OCI-LY1 (cell line): ENCODE measurements around the gene SMPD3.
A peak's percentile ranks its signal among the peaks of the same experiment; 100 is the strongest.

Source experiments
- H2AFZ ChIP-seq: fragments of 200-600 bp; sonication (generic), shearing (Covaris generic); 2 replicates; pipeline ENCODE4 v1.6.0; 2014; ENCODE audit warnings: antibody characterized with exemption, mild to moderate bottlenecking, low read length
- H3F3A ChIP-seq: fragments of 200-600 bp; sonication (generic), shearing (Covaris generic); 2 replicates; pipeline ENCODE4 v1.6.0; 2014; ENCODE audit warnings: mild to moderate bottlenecking, antibody characterized with exemption, low read length, moderate library complexity; ENCODE audit not compliant: insufficient read depth
- H3K27ac ChIP-seq: fragments of 200-600 bp; sonication (generic); 2 replicates; pipeline ENCODE4 v1.5.1; 2014; ENCODE audit warnings: low read length, mixed run types, mild to moderate bottlenecking, low read depth; ENCODE audit not compliant: poor library complexity, severe bottlenecking
- H3K27me3 ChIP-seq: fragments of 200-600 bp; sonication (generic); 2 replicates; pipeline ENCODE4 v1.6.0; 2014; ENCODE audit warnings: antibody characterized with exemption, mild to moderate bottlenecking, low read length, moderate library complexity; ENCODE audit not compliant: insufficient read depth
- H3K36me3 ChIP-seq: fragments of 200-600 bp; sonication (generic); 2 replicates; pipeline ENCODE4 v1.6.1; 2014; ENCODE audit warnings: mild to moderate bottlenecking, antibody characterized with exemption, low read length, moderate library complexity, mixed read lengths; ENCODE audit not compliant: insufficient read depth
- H3K4me1 ChIP-seq: fragments of 200-600 bp; sonication (generic); 2 replicates; pipeline ENCODE4 v1.5.1; 2014; ENCODE audit warnings: mild to moderate bottlenecking, low read length, moderate library complexity; ENCODE audit not compliant: insufficient read depth, severe bottlenecking
- H3K4me2 ChIP-seq: fragments of 200-600 bp; sonication (generic), shearing (Covaris generic); 2 replicates; pipeline ENCODE4 v1.6.1; 2014; ENCODE audit warnings: low read length
- H3K4me3 ChIP-seq: fragments of 200-600 bp; sonication (generic); 2 replicates; pipeline ENCODE4 v1.5.1; 2014; ENCODE audit warnings: low read length, low read depth, mild to moderate bottlenecking, mixed read lengths; ENCODE audit not compliant: poor library complexity, severe bottlenecking
- H3K79me2 ChIP-seq: fragments of 200-600 bp; shearing (Covaris generic); 2 replicates; pipeline ENCODE4 v1.6.1; 2016; ENCODE audit warnings: mixed run types, low read length, mixed read lengths; ENCODE audit not compliant: insufficient read depth
- H3K9ac ChIP-seq: fragments of 200-600 bp; sonication (generic), shearing (Covaris generic); 2 replicates; pipeline ENCODE4 v1.6.1; 2014; ENCODE audit warnings: mild to moderate bottlenecking, low read length, mixed read lengths
- H3K9me2 ChIP-seq: fragments of 200-600 bp; sonication (generic), shearing (Covaris generic); 2 replicates; pipeline ENCODE4 v1.6.1; 2014; ENCODE audit warnings: low read depth, mild to moderate bottlenecking, low read length, mixed read lengths
- H3K9me3 ChIP-seq: fragments of 200-600 bp; shearing (Covaris generic); 2 replicates; pipeline ENCODE4 v1.6.1; 2014; ENCODE audit warnings: low read length, mixed read lengths
- H4K20me1 ChIP-seq: fragments of 200-600 bp; sonication (generic), shearing (Covaris generic); 2 replicates; pipeline ENCODE4 v1.6.0; 2016; ENCODE audit warnings: mild to moderate bottlenecking, low read length; ENCODE audit not compliant: insufficient read depth
- EZH2 ChIP-seq: fragments of 200-600 bp; sonication (generic), shearing (Covaris generic); IDR thresholded peaks from 2 replicates; pipeline ENCODE4 v1.8.0; 2017; ENCODE audit warnings: borderline replicate concordance, mixed run types, mild to moderate bottlenecking, antibody characterized with exemption, low read length, moderate library complexity, mixed read lengths
- TF ChIP-seq, protein P1 (sequence below): fragments of 200-600 bp; sonication (generic), shearing (Covaris generic); IDR thresholded peaks from 2 replicates; pipeline ENCODE4 v1.5.1; 2017; ENCODE audit warnings: mild to moderate bottlenecking, antibody characterized with exemption, low read length, moderate library complexity, mixed read lengths

SMPD3 gene

GRCh38 chr16:68436581-68436980, 11.7 kb downstream of the SMPD3 start:
- H3K4me3 ChIP-seq: no peak overlapping the region
- H3K9ac ChIP-seq: no peak overlapping the region
- H3K9me2 ChIP-seq: no peaks in the 10 kb centered on the region
- H3K9me3 ChIP-seq: peaks cover 8% of the 10 kb centered on the region; the same call in 1 of the 2 replicates
- no peaks in the 10 kb centered on the region; the same call in 1 of the 2 replicates for H3K36me3 ChIP-seq
- no peaks in the 10 kb centered on the region for H3K79me2 ChIP-seq
- H3K4me1 ChIP-seq: no peaks in the 10 kb centered on the region
- H3K27ac ChIP-seq: no peak overlapping the region
- H4K20me1 ChIP-seq: no peaks in the 10 kb centered on the region
- H3K4me2 ChIP-seq: no peak overlapping the region
- TF ChIP-seq, protein P1, sequence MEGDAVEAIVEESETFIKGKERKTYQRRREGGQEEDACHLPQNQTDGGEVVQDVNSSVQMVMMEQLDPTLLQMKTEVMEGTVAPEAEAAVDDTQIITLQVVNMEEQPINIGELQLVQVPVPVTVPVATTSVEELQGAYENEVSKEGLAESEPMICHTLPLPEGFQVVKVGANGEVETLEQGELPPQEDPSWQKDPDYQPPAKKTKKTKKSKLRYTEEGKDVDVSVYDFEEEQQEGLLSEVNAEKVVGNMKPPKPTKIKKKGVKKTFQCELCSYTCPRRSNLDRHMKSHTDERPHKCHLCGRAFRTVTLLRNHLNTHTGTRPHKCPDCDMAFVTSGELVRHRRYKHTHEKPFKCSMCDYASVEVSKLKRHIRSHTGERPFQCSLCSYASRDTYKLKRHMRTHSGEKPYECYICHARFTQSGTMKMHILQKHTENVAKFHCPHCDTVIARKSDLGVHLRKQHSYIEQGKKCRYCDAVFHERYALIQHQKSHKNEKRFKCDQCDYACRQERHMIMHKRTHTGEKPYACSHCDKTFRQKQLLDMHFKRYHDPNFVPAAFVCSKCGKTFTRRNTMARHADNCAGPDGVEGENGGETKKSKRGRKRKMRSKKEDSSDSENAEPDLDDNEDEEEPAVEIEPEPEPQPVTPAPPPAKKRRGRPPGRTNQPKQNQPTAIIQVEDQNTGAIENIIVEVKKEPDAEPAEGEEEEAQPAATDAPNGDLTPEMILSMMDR: peak; percentile 53
- no peak for TF ChIP-seq EZH2
- H3K27me3 ChIP-seq: no peaks in the 10 kb centered on the region; the same call in 1 of the 2 replicates
- no peaks in the 10 kb centered on the region for H3F3A ChIP-seq
- no peak overlapping the region for H2AFZ ChIP-seq

GRCh38 chr16:68434624-68435210, 13.6 kb downstream of the SMPD3 start:
- TF ChIP-seq EZH2: no peak
- TF ChIP-seq, protein P1: no peak
- H3K4me2 ChIP-seq: no peak overlapping the region

DNA sequence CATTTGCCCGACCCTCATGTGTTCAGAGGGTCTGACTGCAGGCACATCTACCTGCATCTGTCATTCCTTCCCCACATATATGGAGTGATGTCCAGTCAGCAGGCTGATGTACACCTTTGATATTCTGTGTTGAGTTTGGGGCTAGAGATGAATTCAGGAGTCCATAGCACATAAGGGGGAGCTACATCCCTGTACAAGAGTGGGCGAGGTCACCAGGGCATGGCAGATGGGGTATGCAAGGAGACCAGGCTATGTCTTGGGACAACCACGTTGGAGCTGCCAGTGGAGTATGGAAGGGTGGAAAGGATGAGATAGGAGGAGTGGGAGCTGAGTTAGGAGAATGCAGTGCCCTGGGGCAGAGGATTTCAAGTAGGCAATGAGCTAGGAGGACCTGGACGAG, 15.0 kb downstream of the SMPD3 start:
- Histone ChIP-seq H3K4me3 (no peak overlapping the region), H3K9ac (no peak overlapping the region), H3K9me2 (no peaks in the 10 kb centered on the region), H3K27me3 (no peaks in the 10 kb centered on the region; the same call in 1 of the 2 replicates), H3K36me3 (no peaks in the 10 kb centered on the region; the same call in 1 of the 2 replicates), H3K27ac (no peak overlapping the region), H3F3A (no peaks in the 10 kb centered on the region), H3K79me2 (no peaks in the 10 kb centered on the region), H3K4me1 (no peaks in the 10 kb centered on the region), H3K9me3 (peaks cover 8% of the 10 kb centered on the region; the same call in 1 of the 2 replicates), H2AFZ (no peak overlapping the region), H3K4me2 (no peak overlapping the region), H4K20me1 (no peaks in the 10 kb centered on the region)
- TF ChIP-seq, protein P1: no peak
- TF ChIP-seq EZH2: no peak

More at GRCh38 chr16:68434624-68435210, 13.6 kb downstream of the SMPD3 start:
- Histone ChIP-seq H3K79me2 (no peaks in the 10 kb centered on the region), H3K4me3 (no peak overlapping the region), H3K9me2 (no peaks in the 10 kb centered on the region), H3K9me3 (peaks cover 8% of the 10 kb centered on the region; the same call in 1 of the 2 replicates), H3K4me1 (no peaks in the 10 kb centered on the region), H3K27me3 (no peaks in the 10 kb centered on the region; the same call in 1 of the 2 replicates), H2AFZ (no peak overlapping the region), H3K9ac (no peak overlapping the region), H3F3A (no peaks in the 10 kb centered on the region), H3K27ac (no peak overlapping the region), H4K20me1 (no peaks in the 10 kb centered on the region), H3K36me3 (no peaks in the 10 kb centered on the region; the same call in 1 of the 2 replicates)
